ENCODE measurements around the gene TIMM9. TPM values are rescaled to one million over a fixed set of nuclear protein-coding genes. Genes with fewer than 3 reads are reported as not detected.

Gene TIMM9
- total RNA-seq, 1 experiment from 2014 or later, result 44.5 TPM

- no peaks in the 10 kb centered on the region for H3K36me3 Mint-ChIP-seq (ENCODE audit: insufficient read depth, unreplicated experiment)
- no peaks in the 10 kb centered on the region for H3K27me3 Mint-ChIP-seq (ENCODE audit: unreplicated experiment)
- no peak for DNase-seq
- no peak overlapping the region for H3K4me3 Mint-ChIP-seq (ENCODE audit: low read depth, unreplicated experiment)
- H3K27ac Mint-ChIP-seq (ENCODE audit: unreplicated experiment), result no peak overlapping the region
- CTCF ChIA-PET, result no interaction called here
- intact Hi-C loops (cut with micrococcal nuclease; ENCODE audit: unreplicated experiment), result no loop called here
- TF ChIP-seq CTCF (IDR thresholded peaks at IDR 0.05; ENCODE audit: unreplicated experiment), result no peak
- H3K4me1 Mint-ChIP-seq (ENCODE audit: low read depth, unreplicated experiment), result no peaks in the 10 kb centered on the region
- BruUV-seq (replicated peaks), result no TSS peak
- no peaks in the 10 kb centered on the region for H3K9me3 Mint-ChIP-seq (ENCODE audit: low read depth, unreplicated experiment)
These were observed 39.1 kb upstream of the TIMM9 start for GRCh38 chr14:58466459-58466858.

DNA sequence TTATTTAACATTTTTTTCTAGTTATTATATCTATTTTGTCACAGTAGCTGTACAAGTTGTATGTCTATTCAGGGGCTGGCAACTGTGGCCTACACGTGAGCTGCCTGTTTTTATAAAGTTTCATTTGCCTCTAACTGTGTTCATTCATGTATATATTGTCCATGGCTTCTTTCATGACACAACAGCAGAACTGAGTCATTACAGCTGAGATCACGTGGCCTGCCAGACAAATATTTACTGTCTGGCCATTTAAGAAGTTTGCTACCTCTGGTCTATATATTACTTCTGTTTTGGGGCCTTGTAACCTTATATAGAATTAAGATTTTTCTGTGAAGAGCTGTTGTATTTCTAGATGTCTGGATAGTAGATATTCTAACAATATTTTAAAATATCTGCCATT is 38.1 kb upstream of the TIMM9 start:
- CTCF ChIA-PET, result no interaction called here

DNA sequence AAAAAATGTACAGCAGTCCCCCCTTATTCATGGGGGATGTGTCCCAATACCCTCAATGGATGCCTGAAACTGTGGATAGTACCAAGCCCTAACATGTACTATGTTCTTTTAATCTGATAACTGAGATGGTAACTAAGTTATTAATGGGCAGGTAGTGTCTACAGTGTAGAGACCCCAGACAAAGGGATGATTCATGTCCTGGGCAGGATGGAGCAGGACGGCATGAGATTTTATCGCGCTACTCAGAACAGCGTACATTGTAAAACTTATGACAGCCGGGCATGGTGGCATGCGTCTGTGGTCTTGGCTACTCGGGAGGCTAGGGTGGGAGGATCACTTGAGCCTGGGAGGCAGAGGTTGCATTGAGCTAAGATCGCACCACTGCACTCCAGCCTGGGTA is 37.3 kb upstream of the TIMM9 start:
- Mint-ChIP-seq H3K36me3 (ENCODE audit: insufficient read depth, unreplicated experiment) (no peaks in the 10 kb centered on the region), H3K4me3 (ENCODE audit: low read depth, unreplicated experiment) (no peak overlapping the region), H3K4me1 (ENCODE audit: low read depth, unreplicated experiment) (no peaks in the 10 kb centered on the region), H3K9me3 (ENCODE audit: low read depth, unreplicated experiment) (no peaks in the 10 kb centered on the region), H3K27ac (ENCODE audit: unreplicated experiment) (no peak overlapping the region), H3K27me3 (ENCODE audit: unreplicated experiment) (no peaks in the 10 kb centered on the region)
- TF ChIP-seq CTCF (IDR thresholded peaks at IDR 0.05; ENCODE audit: unreplicated experiment), result no peak
- no TSS peak for BruUV-seq (replicated peaks)
- DNase-seq, result no peak
- CTCF ChIA-PET, result no interaction called here
- intact Hi-C loops (cut with micrococcal nuclease; ENCODE audit: unreplicated experiment), result no loop called here

More for the DNA sequence above, 38.1 kb upstream of the TIMM9 start:
- no peaks in the 10 kb centered on the region for H3K27me3 Mint-ChIP-seq (ENCODE audit: unreplicated experiment)
- no peaks in the 10 kb centered on the region for H3K4me1 Mint-ChIP-seq (ENCODE audit: low read depth, unreplicated experiment)
- H3K4me3 Mint-ChIP-seq (ENCODE audit: low read depth, unreplicated experiment), result no peak overlapping the region
- TF ChIP-seq CTCF (IDR thresholded peaks at IDR 0.05; ENCODE audit: unreplicated experiment), result no peak
- BruUV-seq (replicated peaks), result no TSS peak
- H3K27ac Mint-ChIP-seq (ENCODE audit: unreplicated experiment), result no peak overlapping the region
- intact Hi-C loops (cut with micrococcal nuclease; ENCODE audit: unreplicated experiment), result no loop called here
- DNase-seq, result peak; percentile 2
- no peaks in the 10 kb centered on the region for H3K9me3 Mint-ChIP-seq (ENCODE audit: low read depth, unreplicated experiment)
- no peaks in the 10 kb centered on the region for H3K36me3 Mint-ChIP-seq (ENCODE audit: insufficient read depth, unreplicated experiment)

- CTCF ChIA-PET, result no interaction called here
- Mint-ChIP-seq H3K36me3 (ENCODE audit: insufficient read depth, unreplicated experiment) (no peaks in the 10 kb centered on the region), H3K27me3 (ENCODE audit: unreplicated experiment) (no peaks in the 10 kb centered on the region), H3K4me3 (ENCODE audit: low read depth, unreplicated experiment) (no peak overlapping the region), H3K27ac (ENCODE audit: unreplicated experiment) (no peak overlapping the region), H3K4me1 (ENCODE audit: low read depth, unreplicated experiment) (no peaks in the 10 kb centered on the region), H3K9me3 (ENCODE audit: low read depth, unreplicated experiment) (no peaks in the 10 kb centered on the region)
- intact Hi-C loops (cut with micrococcal nuclease; ENCODE audit: unreplicated experiment), result no loop called here
- no peak for TF ChIP-seq CTCF (IDR thresholded peaks at IDR 0.05; ENCODE audit: unreplicated experiment)
- no peak for DNase-seq
- BruUV-seq (replicated peaks), result no TSS peak
These were observed 35.8 kb upstream of the TIMM9 start for GRCh38 chr14:58463147-58463546.

GRCh38 chr14:58460772-58461171 is 33.4 kb upstream of the TIMM9 start:
- CTCF ChIA-PET, result no interaction called here

More at GRCh38 chr14:58460772-58461171, 33.4 kb upstream of the TIMM9 start:
- no peaks in the 10 kb centered on the region for H3K36me3 Mint-ChIP-seq (ENCODE audit: insufficient read depth, unreplicated experiment)
- no peak overlapping the region for H3K27ac Mint-ChIP-seq (ENCODE audit: unreplicated experiment)
- no peak overlapping the region for H3K4me3 Mint-ChIP-seq (ENCODE audit: low read depth, unreplicated experiment)
- intact Hi-C loops (cut with micrococcal nuclease; ENCODE audit: unreplicated experiment), result no loop called here
- no peak for DNase-seq
- no TSS peak for BruUV-seq (replicated peaks)
- H3K27me3 Mint-ChIP-seq (ENCODE audit: unreplicated experiment), result no peaks in the 10 kb centered on the region
- no peaks in the 10 kb centered on the region for H3K9me3 Mint-ChIP-seq (ENCODE audit: low read depth, unreplicated experiment)
- H3K4me1 Mint-ChIP-seq (ENCODE audit: low read depth, unreplicated experiment), result peaks cover 2% of the 10 kb centered on the region
- no peak for TF ChIP-seq CTCF (IDR thresholded peaks at IDR 0.05; ENCODE audit: unreplicated experiment)
